HEK293T (cell line): Measurements from ENCODE around the gene TBC1D12.

Experiments used
- SP1 ChIP-seq: fragments of 450-650 bp; IDR thresholded peaks from 2 replicates; pipeline ENCODE4 v1.6.1; 2017
- SUZ12 ChIP-seq: fragments of 450-650 bp; IDR thresholded peaks from 2 replicates; pipeline ENCODE4 v1.6.1; 2016; ENCODE audit warnings: mild to moderate bottlenecking
- ZNF384 ChIP-seq: fragments of 450-650 bp; IDR thresholded peaks from 2 replicates; pipeline ENCODE4 v1.6.1; 2016

DNA sequence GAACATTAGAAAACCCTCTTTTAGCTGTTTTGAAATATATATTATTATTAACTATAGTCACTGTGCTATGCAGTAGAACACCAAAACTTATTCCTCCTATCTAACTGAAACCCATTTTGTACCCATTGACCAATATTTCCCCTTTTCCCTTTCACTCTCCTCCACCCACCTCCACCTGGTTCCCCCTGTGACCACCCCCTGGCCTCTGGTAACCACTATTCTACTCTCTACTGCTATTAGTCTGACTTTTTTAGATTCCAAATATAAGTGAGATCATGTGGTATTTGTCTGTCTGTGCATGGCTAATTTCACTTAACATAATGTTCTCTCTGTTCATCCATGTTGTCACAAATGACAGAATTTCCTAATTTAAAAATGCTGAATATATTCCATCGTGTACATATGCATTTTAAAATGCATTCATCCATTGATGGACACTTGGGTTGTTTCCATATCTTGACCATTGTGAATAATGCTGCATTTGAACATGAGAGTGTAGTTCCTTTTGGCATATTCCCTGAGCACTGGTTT lies 18.7 kb downstream of the TBC1D12 start:
- TF ChIP-seq SUZ12 (no peak), SP1 (no peak), ZNF384 (no peak)
